Measurements from ENCODE around the gene DXO. TPM values are rescaled to one million over a fixed set of nuclear protein-coding genes. Genes with fewer than 3 reads are reported as not detected.

Gene DXO
- polyA plus RNA-seq, 12 donors = 10.8 to 28.9 (median 16.1) TPM; not detected in 1

DNA sequence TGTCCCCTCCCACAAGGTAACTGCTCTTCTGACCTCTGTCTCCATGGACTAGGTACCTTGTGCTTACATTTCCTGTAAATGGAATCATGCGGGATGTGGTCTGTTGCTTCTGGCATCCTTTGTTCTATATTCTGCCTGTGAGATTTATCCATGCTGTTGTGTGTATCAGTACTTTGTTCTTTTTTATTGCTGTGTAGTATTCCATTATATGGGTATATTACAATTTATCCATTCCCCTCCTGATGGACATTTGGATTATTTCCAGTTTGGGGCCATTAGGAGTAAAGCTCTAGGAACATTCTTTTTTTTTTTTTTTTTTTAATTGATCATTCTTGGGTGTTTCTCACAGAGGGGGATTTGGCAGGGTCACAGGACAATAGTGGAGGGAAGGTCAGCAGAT lies 41.0 kb downstream of the DXO start:
- DNase-seq = no peak

DNA sequence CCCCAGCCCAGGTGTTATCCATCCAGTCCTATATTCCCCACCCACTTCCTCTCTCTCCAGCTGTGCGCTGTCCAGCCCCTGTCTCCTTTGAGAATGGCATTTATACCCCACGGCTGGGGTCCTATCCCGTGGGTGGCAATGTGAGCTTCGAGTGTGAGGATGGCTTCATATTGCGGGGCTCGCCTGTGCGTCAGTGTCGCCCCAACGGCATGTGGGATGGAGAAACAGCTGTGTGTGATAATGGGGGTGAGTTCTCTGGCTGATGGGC lies 43.3 kb downstream of the DXO start:
- DNase-seq = no peak

DNA sequence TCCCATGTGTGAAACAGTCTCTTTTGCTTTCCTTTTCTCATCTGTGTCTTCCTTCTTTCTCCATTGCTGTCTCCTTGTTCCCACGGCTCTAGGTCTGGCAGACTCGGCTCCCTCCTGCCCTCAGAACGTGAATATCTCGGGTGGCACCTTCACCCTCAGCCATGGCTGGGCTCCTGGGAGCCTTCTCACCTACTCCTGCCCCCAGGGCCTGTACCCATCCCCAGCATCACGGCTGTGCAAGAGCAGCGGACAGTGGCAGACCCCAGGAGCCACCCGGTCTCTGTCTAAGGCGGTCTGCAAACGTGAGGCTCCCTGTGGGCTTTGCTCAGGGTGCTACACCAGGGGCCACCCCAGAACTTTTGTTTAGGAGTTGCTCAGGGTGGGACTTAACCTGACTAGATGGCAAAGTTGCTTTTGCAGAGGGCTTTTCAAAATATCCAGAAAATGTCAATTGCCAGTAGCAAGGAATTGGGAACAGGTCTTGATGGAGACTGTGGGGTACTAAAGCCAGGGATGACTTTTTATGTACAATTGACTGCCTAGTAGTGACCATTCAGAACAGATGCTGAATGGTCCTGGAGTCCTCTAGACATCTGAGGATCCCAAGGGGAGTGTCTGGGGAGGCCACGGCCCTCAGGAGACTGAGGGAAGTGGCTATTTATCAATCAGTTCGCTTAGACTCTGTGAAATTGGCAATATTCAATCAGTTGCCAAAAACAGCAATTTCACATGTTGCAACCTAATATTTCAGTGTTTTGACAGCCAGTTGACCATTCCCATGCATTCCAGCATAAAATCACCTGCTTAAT lies 43.9 kb downstream of the DXO start:
- DNase-seq = no peak

DNA sequence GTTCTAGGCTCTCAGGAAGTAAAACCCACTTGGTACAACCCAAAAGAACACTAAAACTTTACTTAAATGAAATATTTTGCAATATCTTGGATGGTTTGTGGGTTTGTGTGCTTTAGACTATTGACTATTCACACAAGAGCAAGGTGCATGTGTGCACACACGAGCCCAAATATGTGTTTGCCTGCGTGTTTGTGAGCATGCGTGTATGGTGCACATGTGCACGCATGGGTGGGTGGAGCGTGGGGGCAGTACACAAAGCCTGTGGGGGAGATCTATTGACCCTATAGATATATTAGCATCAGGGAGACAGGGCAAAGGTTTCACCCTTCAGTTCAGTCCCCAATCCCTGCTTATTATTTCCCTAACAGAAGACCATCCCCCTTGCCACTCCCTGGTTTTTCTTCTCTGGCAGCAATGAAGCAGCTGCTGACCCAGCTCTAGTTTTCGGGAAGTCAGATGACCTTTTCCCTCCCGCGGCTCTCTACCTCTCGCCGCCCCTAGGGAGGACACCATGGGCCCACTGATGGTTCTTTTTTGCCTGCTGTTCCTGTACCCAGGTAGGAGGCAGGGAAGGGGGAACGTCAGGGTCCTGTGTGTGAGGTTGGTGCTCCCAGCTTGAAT lies 44.6 kb downstream of the DXO start, which contains the start of gene C2:
Gene C2, plus strand, starts transcription at position 476 of the 621 bp plus-strand sequence. Its CDS starts 36 bp downstream, at position 512.
- no peak for DNase-seq

DNA sequence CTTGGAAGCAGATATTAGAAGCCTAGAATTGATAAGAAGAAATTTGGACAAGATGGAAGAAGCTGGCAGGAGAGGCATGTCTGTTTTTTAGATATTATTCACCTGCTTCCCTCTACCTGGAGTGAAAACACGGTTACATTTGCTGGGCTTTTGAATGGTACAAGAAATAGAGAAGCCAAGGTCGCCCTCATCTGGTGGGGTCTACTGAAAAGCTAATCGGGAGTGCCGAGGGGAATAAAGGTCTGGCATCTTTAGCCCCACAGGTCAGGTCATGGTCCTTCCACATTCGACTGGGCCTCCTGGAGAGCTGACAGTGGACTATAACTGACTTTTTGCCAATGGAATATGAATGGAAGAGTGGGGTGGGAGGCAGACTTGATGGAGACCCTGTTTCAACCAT lies 49.0 kb downstream of the DXO start:
- DNase-seq = no peak

GRCh38 chr6:31920811-31921210 lies 51.1 kb downstream of the DXO start:
- no peak for DNase-seq

Other genes with a start within 250 kb of the DXO start
- gene MPIG6B, start 248.8 kb downstream of the DXO start, polyA plus RNA-seq (ENCODE audit: insufficient read length in 12 of 12) = 1 to 10 TPM in 2 of 12 donors, under 1 TPM in 8, not detected in 2; 0.49 to 1.7 (median 0.63) TPM
- 100 to 1,000 TPM in 8 of 12 donors, 10 to 100 TPM in 3, not detected in 1; 89.7 to 152 (median 108) TPM for gene DDAH2, start 242.8 kb downstream of the DXO start, polyA plus RNA-seq (ENCODE audit: insufficient read length in 12 of 12)
- 100 to 1,000 TPM in 11 of 12 donors, not detected in 1; 100 to 194 (median 129) TPM for gene CLIC1, start 235.6 kb downstream of the DXO start, polyA plus RNA-seq (ENCODE audit: insufficient read length in 12 of 12)
- gene MSH5, start 232.1 kb downstream of the DXO start, polyA plus RNA-seq (ENCODE audit: insufficient read length in 12 of 12) = 10 to 100 TPM in 6 of 12 donors, 1 to 10 TPM in 5, not detected in 1; 7.4 to 32.2 (median 13.8) TPM
- 10 to 100 TPM in 1 of 12 donors, 1 to 10 TPM in 9, not detected in 2; 1.6 to 10.7 (median 2.4) TPM for gene SAPCD1, start 209.5 kb downstream of the DXO start, polyA plus RNA-seq (ENCODE audit: insufficient read length in 12 of 12)
- 1 to 10 TPM in 10 of 12 donors, not detected in 2; 1.1 to 4.1 (median 2.1) TPM for gene VWA7, start 194.8 kb downstream of the DXO start, polyA plus RNA-seq (ENCODE audit: insufficient read length in 12 of 12)
- 10 to 100 TPM in 11 of 12 donors, not detected in 1; 38.6 to 60.8 (median 45.0) TPM for gene VARS1, start 176.4 kb downstream of the DXO start, polyA plus RNA-seq (ENCODE audit: insufficient read length in 12 of 12)
- gene LSM2, start 165.2 kb downstream of the DXO start, polyA plus RNA-seq (ENCODE audit: insufficient read length in 12 of 12) = 10 to 100 TPM in 11 of 12 donors, not detected in 1; 47.5 to 67.9 (median 58.6) TPM
- gene HSPA1L, start 156.9 kb downstream of the DXO start, polyA plus RNA-seq (ENCODE audit: insufficient read length in 12 of 12) = 1 to 10 TPM in 10 of 12 donors, not detected in 2; 3.6 to 5.5 (median 4.5) TPM
- gene HSPA1A, start 156.6 kb downstream of the DXO start, polyA plus RNA-seq (ENCODE audit: insufficient read length in 12 of 12) = 100 to 1,000 TPM in 1 of 12 donors, 10 to 100 TPM in 10, not detected in 1; 47.4 to 110 (median 62.3) TPM
- gene HSPA1B, start 144.4 kb downstream of the DXO start, polyA plus RNA-seq (ENCODE audit: insufficient read length in 12 of 12) = 1,000 to 10,000 TPM in 1 of 12 donors, 100 to 1,000 TPM in 2, 10 to 100 TPM in 9; 28.3 to 1,034 (median 49.7) TPM
- gene NEU1, start 109.3 kb downstream of the DXO start, polyA plus RNA-seq (ENCODE audit: insufficient read length in 12 of 12) = 10 to 100 TPM in 11 of 12 donors, not detected in 1; 14.6 to 32.7 (median 16.0) TPM
- gene SLC44A4, start 93.1 kb downstream of the DXO start, polyA plus RNA-seq (ENCODE audit: insufficient read length in 12 of 12) = 10 to 100 TPM in 1 of 12 donors, under 1 TPM in 9, not detected in 2; 0.09 to 25.0 (median 0.23) TPM
- gene EHMT2, start 74.4 kb downstream of the DXO start, polyA plus RNA-seq (ENCODE audit: insufficient read length in 12 of 12) = 10 to 100 TPM in 11 of 12 donors, not detected in 1; 26.0 to 62.8 (median 31.4) TPM
- 10 to 100 TPM in 5 of 12 donors, 1 to 10 TPM in 6, not detected in 1; 7.5 to 17.3 (median 9.7) TPM for gene ZBTB12, start 70.1 kb downstream of the DXO start, polyA plus RNA-seq (ENCODE audit: insufficient read length in 12 of 12)
- gene C2, start 44.4 kb downstream of the DXO start, polyA plus RNA-seq (ENCODE audit: insufficient read length in 12 of 12) = 10 to 100 TPM in 1 of 12 donors, 1 to 10 TPM in 10, not detected in 1; 4.3 to 21.2 (median 6.9) TPM
- 1 to 10 TPM in 9 of 12 donors, under 1 TPM in 1, not detected in 2; 0.97 to 5.8 (median 1.6) TPM for gene CFB, start 26.0 kb downstream of the DXO start, polyA plus RNA-seq (ENCODE audit: insufficient read length in 12 of 12)
- gene NELFE, start 13.2 kb downstream of the DXO start, polyA plus RNA-seq (ENCODE audit: insufficient read length in 12 of 12) = 10 to 100 TPM in 11 of 12 donors, not detected in 1; 54.1 to 83.6 (median 59.8) TPM
- 10 to 100 TPM in 11 of 12 donors, not detected in 1; 15.5 to 39.5 (median 28.6) TPM for gene SKIC2, start 13.0 kb downstream of the DXO start, polyA plus RNA-seq (ENCODE audit: insufficient read length in 12 of 12)
- gene C4A, start 9.9 kb upstream of the DXO start, polyA plus RNA-seq (ENCODE audit: insufficient read length in 12 of 12) = 10 to 100 TPM in 5 of 12 donors, 1 to 10 TPM in 5, not detected in 2; 4.4 to 20.3 (median 10.1) TPM
- 10 to 100 TPM in 8 of 12 donors, 1 to 10 TPM in 3, not detected in 1; 7.2 to 23.8 (median 12.3) TPM for gene C4B, start 42.7 kb upstream of the DXO start, polyA plus RNA-seq (ENCODE audit: insufficient read length in 12 of 12)
- 1 to 10 TPM in 3 of 12 donors, under 1 TPM in 7, not detected in 2; 0.21 to 1.1 (median 0.50) TPM for gene CYP21A2, start 66.3 kb upstream of the DXO start, polyA plus RNA-seq (ENCODE audit: insufficient read length in 12 of 12)
- gene TNXB, start 137.2 kb upstream of the DXO start, polyA plus RNA-seq (ENCODE audit: insufficient read length in 12 of 12) = 100 to 1,000 TPM in 8 of 12 donors, 10 to 100 TPM in 3, not detected in 1; 76.2 to 208 (median 119) TPM
- 10 to 100 TPM in 11 of 12 donors, not detected in 1; 37.2 to 87.1 (median 43.5) TPM for gene ATF6B, start 156.1 kb upstream of the DXO start, polyA plus RNA-seq (ENCODE audit: insufficient read length in 12 of 12)
- gene FKBPL, start 158.2 kb upstream of the DXO start, polyA plus RNA-seq (ENCODE audit: insufficient read length in 12 of 12) = 1 to 10 TPM in 10 of 12 donors, not detected in 2; 2.8 to 5.6 (median 4.1) TPM
- 1 to 10 TPM in 9 of 12 donors, under 1 TPM in 1, not detected in 2; 0.86 to 5.9 (median 1.3) TPM for gene PRRT1, start 179.8 kb upstream of the DXO start, polyA plus RNA-seq (ENCODE audit: insufficient read length in 12 of 12)
- gene PPT2, start 182.0 kb upstream of the DXO start, polyA plus RNA-seq (ENCODE audit: insufficient read length in 12 of 12) = 10 to 100 TPM in 11 of 12 donors, not detected in 1; 23.9 to 57.7 (median 32.6) TPM
- 10 to 100 TPM in 11 of 12 donors, not detected in 1; 21.2 to 54.7 (median 27.8) TPM for gene EGFL8, start 192.5 kb upstream of the DXO start, polyA plus RNA-seq (ENCODE audit: insufficient read length in 12 of 12)
- gene AGPAT1, start 203.9 kb upstream of the DXO start, polyA plus RNA-seq (ENCODE audit: insufficient read length in 12 of 12) = 10 to 100 TPM in 11 of 12 donors, not detected in 1; 49.5 to 72.1 (median 60.7) TPM
- gene RNF5, start 206.3 kb upstream of the DXO start, polyA plus RNA-seq (ENCODE audit: insufficient read length in 12 of 12) = 10 to 100 TPM in 11 of 12 donors, not detected in 1; 39.5 to 93.2 (median 46.9) TPM
- gene AGER, start 212.1 kb upstream of the DXO start, polyA plus RNA-seq (ENCODE audit: insufficient read length in 12 of 12) = 10 to 100 TPM in 3 of 12 donors, 1 to 10 TPM in 8, not detected in 1; 6.1 to 19.7 (median 7.5) TPM
- 100 to 1,000 TPM in 9 of 12 donors, 10 to 100 TPM in 3; 93.3 to 186 (median 113) TPM for gene PBX2, start 218.1 kb upstream of the DXO start, polyA plus RNA-seq (ENCODE audit: insufficient read length in 12 of 12)
- gene GPSM3, start 220.5 kb upstream of the DXO start, polyA plus RNA-seq (ENCODE audit: insufficient read length in 12 of 12) = 10 to 100 TPM in 2 of 12 donors, 1 to 10 TPM in 9, not detected in 1; 4.5 to 18.0 (median 6.5) TPM

Measured in muscle of arm (tissue), 12 donors.